Measurements from ENCODE around the gene HIVEP3.

The HIVEP3 gene

DNA sequence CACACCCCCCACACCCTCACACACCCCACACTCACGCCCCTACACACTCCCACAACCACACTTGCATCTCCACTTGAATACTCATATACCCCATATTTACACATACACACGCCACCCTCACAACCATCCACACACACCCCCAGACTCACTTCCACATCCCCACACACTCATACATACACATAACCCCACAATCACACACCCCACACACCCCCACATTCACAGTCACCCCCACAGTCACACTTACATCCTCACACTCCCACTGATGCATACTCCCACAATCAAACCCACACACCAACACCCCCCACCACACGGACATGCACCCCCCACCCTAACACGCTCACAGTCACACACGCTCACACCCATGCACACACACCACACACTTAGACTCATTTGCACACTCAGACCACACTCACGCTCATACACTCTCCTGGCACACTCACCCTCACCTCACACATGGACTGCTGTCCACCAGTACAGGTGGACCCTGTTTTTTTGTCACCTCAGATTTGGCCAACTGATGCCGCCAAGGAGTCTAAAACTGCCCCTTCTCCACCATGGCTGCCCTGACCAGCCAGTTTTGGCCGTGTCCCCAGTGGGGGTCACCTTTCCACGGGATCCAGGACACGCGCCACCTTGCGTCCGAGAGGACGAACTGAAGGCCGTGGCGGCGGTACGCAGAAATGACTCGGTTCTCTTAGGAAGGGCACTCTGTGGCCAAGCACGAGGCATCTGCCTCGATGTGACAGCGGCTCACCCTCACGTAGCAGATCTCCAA is 388.9 kb downstream of the HIVEP3 start:
- in situ Hi-C loops (cut with MboI; ENCODE audit: low sequenced_read_pairs), result no loop called here

GRCh38 chr1:41528726-41529605 is 389.8 kb downstream of the HIVEP3 start:
- in situ Hi-C loops (cut with MboI; ENCODE audit: low sequenced_read_pairs), result no loop called here

DNA sequence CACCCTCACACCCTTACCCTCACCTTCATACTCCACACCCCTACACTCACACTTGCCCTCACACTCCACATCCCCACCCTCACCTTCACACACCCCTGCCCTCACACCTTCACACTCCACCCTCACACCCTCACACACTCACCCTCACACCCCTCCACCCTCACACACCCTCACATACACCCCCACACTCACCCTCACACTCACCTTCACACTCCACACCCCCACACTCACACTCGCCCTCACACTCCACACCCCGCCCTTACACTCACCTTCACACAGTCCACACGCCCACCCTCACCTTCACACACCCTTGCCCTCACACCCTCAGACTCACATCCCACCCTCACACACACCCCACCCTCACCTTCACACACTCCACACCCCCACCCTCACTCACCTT is 390.6 kb downstream of the HIVEP3 start:
- in situ Hi-C loops (cut with MboI; ENCODE audit: low sequenced_read_pairs), result no loop called here

- in situ Hi-C loops (cut with MboI; ENCODE audit: low sequenced_read_pairs), result no loop called here
Observed at GRCh38 chr1:41526956-41527561, 391.7 kb downstream of the HIVEP3 start.

GRCh38 chr1:41525891-41526587 is 392.7 kb downstream of the HIVEP3 start:
- in situ Hi-C loops (cut with MboI; ENCODE audit: low sequenced_read_pairs), result no loop called here

DNA sequence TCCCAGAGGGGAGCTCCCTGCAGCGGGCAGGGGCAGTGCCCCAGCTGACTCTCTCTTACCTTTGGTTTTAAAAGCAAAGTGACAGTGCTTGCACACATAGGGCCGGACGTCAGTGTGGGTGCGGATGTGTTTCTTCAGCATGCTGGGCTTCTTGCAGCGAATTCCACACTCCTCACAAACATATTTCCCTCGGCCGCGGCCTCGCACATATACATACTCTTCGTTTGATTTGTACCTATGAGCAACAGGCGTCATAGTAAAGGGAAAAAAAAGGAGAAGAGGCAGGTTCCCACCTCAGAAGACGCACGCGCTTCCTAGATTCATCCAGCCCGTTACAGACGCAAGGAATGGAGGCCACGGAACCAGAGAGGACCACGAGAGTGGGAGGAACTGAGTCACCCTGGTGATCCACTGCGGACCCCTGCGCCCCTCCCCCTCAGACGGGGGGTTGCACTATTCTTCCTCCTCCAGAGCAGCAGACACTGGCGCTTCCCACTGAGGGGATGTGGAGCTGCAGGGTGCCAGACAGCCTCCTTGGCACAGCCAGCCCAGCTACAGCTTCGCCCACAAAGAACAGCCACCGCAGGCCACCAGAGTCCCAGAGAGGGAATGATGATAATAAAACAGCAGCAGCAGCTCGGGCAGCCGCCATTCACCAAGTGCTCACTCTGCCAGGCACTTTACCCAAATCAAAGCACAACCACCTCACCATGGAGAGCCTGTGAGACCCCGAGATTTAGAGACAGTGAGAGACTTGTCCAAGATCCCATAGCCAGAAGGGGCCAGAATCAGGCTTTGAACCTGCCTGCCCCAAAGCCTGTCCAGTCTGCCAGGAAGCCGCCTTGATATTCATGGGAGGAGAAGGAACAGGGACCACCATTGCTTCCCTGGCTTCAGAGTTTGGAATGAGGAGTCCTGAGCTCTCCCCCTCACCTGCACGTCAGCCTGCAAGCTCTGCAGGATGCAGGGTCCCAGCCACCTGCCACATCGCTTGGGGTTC is 393.7 kb downstream of the HIVEP3 start:
- in situ Hi-C loops (cut with MboI; ENCODE audit: low sequenced_read_pairs), result no loop called here

- in situ Hi-C loops (cut with MboI; ENCODE audit: low sequenced_read_pairs), result no loop called here
Observed at GRCh38 chr1:41523949-41524675, 394.6 kb downstream of the HIVEP3 start.

DNA sequence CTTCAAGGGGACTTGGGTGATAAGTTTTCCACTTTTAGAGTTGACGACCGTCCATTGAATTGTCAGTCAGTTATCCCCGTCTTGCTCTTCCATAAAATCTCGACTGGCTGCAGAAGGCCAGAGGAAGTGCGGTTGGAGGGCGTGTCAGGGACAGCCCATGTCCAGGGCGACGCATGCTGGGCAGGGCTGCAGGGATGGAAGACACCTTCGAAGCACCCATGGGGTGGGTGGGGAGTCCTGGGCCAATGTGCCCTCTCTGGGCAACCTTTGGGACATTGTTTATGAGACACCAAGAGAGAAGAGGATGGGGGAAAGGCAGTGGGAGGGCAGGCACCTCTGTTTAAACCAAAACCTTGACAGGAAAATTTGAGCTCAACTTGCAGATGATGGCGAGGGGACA is 395.7 kb downstream of the HIVEP3 start:
- in situ Hi-C loops (cut with MboI; ENCODE audit: low sequenced_read_pairs), result no loop called here

DNA sequence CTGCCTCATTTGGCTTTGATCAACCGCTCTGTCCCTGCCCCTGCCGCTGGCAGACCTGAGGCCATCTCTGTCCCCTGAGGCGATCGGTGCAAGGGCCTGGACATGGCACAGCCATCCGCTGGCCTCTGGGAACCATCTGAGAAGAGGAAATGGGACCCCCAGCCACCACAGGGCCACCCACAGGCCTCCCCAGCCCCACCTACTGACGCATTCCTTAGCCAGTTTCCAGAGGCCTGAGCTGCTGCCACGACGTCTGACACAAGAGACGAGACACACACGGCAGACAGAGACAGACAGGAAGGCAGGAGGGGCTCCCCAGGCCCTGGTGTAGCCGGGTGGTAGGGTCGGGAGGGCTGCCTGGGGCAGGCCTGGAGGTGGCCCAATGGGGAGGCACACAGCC is 397.0 kb downstream of the HIVEP3 start:
- in situ Hi-C loops (cut with MboI; ENCODE audit: low sequenced_read_pairs), result no loop called here

GRCh38 chr1:41520951-41521752 is 397.6 kb downstream of the HIVEP3 start:
- in situ Hi-C loops (cut with MboI; ENCODE audit: low sequenced_read_pairs), result no loop called here

DNA sequence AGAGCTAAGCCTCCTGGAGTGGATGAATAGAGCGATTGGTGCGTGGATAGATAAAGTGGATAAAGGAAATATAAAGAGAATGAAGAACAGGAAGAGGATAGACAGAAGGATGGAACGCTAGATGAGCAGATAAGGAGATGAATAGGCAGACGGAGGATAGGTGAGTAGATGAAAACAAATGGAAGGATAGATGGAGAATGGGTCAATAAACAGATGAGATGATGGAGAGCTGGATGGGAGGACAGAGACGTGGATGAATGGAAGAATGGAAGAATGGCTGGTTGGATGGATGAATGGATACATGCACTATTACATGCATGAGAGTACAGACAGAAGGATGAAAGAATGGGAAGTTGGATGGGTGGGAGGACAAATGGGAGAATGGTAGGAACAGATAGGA is 399.1 kb downstream of the HIVEP3 start:
- in situ Hi-C loops (cut with MboI; ENCODE audit: low sequenced_read_pairs), result no loop called here

- in situ Hi-C loops (cut with MboI; ENCODE audit: low sequenced_read_pairs), result no loop called here
Observed at GRCh38 chr1:41518471-41518870, 400.3 kb downstream of the HIVEP3 start.

DNA sequence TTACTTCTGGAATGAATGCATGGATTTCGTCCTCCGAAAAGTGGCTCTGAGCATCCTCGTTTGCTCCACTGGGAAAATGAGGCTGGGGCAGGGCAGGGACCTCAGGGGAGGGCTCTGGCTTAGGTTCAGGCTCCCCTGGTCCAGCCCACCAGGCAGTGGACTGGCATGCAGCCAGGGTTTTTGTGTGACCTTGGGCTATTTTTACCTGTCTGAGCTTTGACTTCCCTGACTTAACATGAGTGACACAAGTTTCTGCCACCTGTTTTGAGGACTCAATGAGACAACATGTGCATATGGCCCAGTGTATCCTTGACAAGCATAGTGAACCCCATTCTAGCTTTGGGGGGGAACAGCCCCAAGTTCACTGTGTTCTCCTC is 401.7 kb downstream of the HIVEP3 start:
- in situ Hi-C loops (cut with MboI; ENCODE audit: low sequenced_read_pairs), result no loop called here

DNA sequence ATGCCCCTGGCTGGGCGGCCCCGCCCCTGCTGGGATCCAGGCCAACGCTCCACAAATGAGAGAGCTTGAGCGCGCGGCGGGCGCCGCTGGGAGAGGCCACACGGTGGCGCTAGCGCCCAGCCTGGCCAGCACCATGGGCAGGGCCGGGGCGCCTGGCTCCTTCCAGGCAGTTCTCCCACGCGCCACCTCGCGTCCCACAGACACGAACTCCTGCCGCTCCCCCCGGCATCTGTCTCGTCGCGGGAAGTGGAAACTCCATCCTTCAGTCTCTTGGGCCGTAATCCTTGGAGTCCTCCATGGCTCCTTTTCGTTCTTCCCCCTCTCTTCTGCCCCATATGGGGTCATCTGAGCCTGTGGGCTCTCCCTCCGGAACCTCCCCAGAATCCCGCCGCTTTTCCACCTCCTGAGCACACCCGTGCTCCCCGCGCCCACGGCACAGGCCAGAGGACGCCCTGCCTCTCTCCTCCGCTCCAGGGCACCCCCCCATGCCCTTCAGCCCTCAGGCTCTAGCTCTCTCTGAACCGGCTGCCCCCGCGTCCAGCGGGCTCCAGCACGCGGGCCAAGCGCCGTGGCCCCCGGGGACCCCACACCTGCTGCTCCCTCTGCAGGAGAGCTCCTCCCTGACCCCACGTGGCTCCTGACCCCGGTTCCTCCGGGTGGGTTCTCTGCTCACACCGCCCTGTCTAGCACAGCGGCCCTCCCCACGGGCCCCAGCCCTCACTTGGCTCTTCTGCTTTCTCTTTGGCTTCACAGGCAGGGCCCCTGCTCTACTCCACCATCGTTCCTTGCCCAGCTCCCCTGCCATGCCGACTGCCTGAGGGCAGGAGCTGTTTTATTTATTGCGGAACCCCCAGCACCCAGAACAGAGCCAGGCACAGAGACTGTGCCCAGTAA is 402.3 kb downstream of the HIVEP3 start:
- in situ Hi-C loops (cut with MboI; ENCODE audit: low sequenced_read_pairs), result no loop called here

DNA sequence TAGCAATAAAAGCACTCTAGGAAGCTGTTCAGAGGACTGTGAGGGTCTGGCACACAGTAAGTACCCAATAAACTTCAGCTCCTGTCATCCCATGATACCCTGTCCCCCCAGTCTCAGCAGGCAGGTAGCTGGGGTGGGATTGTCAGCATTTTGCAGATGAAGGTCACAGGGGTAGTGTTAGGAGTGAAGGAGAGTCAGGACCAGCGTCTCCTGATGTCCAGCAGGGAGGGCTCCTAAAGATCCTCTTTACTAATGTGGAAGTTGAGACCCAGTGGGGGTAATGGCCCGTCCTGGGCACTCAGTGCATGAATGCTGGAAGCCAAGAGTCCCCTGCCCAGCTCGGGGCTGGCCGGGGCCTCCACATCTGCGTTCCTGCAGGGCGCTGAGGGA is 402.9 kb downstream of the HIVEP3 start:
- in situ Hi-C loops (cut with MboI; ENCODE audit: low sequenced_read_pairs), result no loop called here

DNA sequence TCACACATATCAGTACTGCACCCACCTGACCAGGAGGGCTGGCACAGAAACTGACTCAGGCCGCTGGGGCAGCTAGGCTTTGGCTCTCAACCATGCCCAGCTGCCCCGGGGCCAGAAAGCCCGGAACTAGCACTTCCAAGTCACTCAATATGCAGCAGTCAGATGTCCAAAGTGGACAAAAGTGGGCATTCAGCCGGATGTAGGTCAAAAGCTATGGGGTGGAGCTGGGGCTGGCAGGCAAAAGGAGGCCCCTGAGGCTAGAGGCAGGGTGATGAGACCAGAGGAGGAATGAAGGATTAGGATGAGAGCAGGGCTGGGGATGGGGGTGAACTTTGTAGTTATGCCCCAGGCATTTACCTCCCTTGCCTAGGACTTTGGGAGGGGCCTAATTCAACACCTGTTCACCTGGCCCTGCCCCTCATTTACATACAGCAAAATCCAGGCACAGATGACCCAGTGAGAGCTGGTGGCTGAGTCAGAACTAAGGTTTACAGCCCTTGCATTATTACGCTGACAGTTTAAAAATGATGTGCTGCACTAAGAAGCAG is 403.5 kb downstream of the HIVEP3 start:
- in situ Hi-C loops (cut with MboI; ENCODE audit: low sequenced_read_pairs), result no loop called here

- in situ Hi-C loops (cut with MboI; ENCODE audit: low sequenced_read_pairs), result no loop called here
Observed at GRCh38 chr1:41514381-41514780, 404.3 kb downstream of the HIVEP3 start.

All from HL-60/S4 treated with phorbol 12-myristate 13-acetate at 8.2 ng/mL for 4 days and 3 days (cell line).